ENCODE results near the gene GDF10.

GDF10 gene

GRCh38 chr10:47294501-47294900, 5.5 kb upstream of the GDF10 start:
- no peak for DNase-seq (ENCODE audit: low read depth in 2 of 2)

GRCh38 chr10:47295411-47295810, 4.6 kb upstream of the GDF10 start:
- DNase-seq (ENCODE audit: low read depth in 2 of 2), result no peak

GRCh38 chr10:47296156-47296894, 3.7 kb upstream of the GDF10 start:
- DNase-seq (ENCODE audit: low read depth in 2 of 2), result no peak

GRCh38 chr10:47296941-47297340, 3.1 kb upstream of the GDF10 start:
- no peak for DNase-seq (ENCODE audit: low read depth in 2 of 2)

GRCh38 chr10:47297866-47298540, 2.0 kb upstream of the GDF10 start:
- no peak for DNase-seq (ENCODE audit: low read depth in 2 of 2)

GRCh38 chr10:47298715-47299114, 1.3 kb upstream of the GDF10 start:
- DNase-seq (ENCODE audit: low read depth in 2 of 2), result no peak

- DNase-seq (ENCODE audit: low read depth in 2 of 2), result no peak
These were observed 483 bp downstream of the GDF10 start for GRCh38 chr10:47300429-47300931.

- no peak for DNase-seq (ENCODE audit: low read depth in 2 of 2)
These were observed 1.8 kb downstream of the GDF10 start for GRCh38 chr10:47301833-47302232.

- no peak for DNase-seq (ENCODE audit: low read depth in 2 of 2)
These were observed 3.1 kb downstream of the GDF10 start for GRCh38 chr10:47303105-47303504.

- no peak for DNase-seq (ENCODE audit: low read depth in 2 of 2)
These were observed 3.9 kb downstream of the GDF10 start for GRCh38 chr10:47303866-47304265.

- DNase-seq (ENCODE audit: low read depth in 2 of 2), result no peak
These were observed 5.6 kb downstream of the GDF10 start for GRCh38 chr10:47305566-47305965.

- no peak for DNase-seq (ENCODE audit: low read depth in 2 of 2)
These were observed 6.6 kb downstream of the GDF10 start for GRCh38 chr10:47306387-47307210.

GRCh38 chr10:47307381-47307780, 7.4 kb downstream of the GDF10 start:
- DNase-seq (ENCODE audit: low read depth in 2 of 2), result no peak

GRCh38 chr10:47308775-47309174, 8.8 kb downstream of the GDF10 start:
- DNase-seq (ENCODE audit: low read depth in 2 of 2), result no peak

GRCh38 chr10:47309408-47310089, 9.6 kb downstream of the GDF10 start:
- DNase-seq (ENCODE audit: low read depth in 2 of 2), result no peak

GRCh38 chr10:47310090-47310505, 10.1 kb downstream of the GDF10 start:
- no peak for DNase-seq (ENCODE audit: low read depth in 2 of 2)

- DNase-seq (ENCODE audit: low read depth in 2 of 2), result no peak
These were observed 11.4 kb downstream of the GDF10 start for GRCh38 chr10:47311193-47311931.

- DNase-seq (ENCODE audit: low read depth in 2 of 2), result peak; percentile 74 to 84
These were observed 12.1 kb downstream of the GDF10 start for GRCh38 chr10:47311932-47312662.

GRCh38 chr10:47312663-47312995, 12.6 kb downstream of the GDF10 start:
- DNase-seq (ENCODE audit: low read depth in 2 of 2), result no peak

- no peak for DNase-seq (ENCODE audit: low read depth in 2 of 2)
These were observed 14.5 kb downstream of the GDF10 start for GRCh38 chr10:47314416-47314970.

All from stimulated activated CD4-positive, alpha-beta T cell treated with anti-CD3 and anti-CD28 coated beads, Interleukin-12 subunit alpha, Interleukin-12 subunit beta, amount 100 ng/mL, for 24 hours (primary cell).